Activated CD4-positive, CD25-positive, alpha-beta regulatory T cell (primary cell): ENCODE measurements around the gene ZNF678.

Experiments
- DNase-seq, 4 experiments: peaks; one replicate each; lab custom pipeline; 2025; lab: John Stamatoyannopoulos, UW

ZNF678 gene

GRCh38 chr1:227723474-227723873 is 160.1 kb downstream of the ZNF678 start:
- DNase-seq = no peak

GRCh38 chr1:227725046-227725445 is 161.7 kb downstream of the ZNF678 start:
- DNase-seq = no peak

DNA sequence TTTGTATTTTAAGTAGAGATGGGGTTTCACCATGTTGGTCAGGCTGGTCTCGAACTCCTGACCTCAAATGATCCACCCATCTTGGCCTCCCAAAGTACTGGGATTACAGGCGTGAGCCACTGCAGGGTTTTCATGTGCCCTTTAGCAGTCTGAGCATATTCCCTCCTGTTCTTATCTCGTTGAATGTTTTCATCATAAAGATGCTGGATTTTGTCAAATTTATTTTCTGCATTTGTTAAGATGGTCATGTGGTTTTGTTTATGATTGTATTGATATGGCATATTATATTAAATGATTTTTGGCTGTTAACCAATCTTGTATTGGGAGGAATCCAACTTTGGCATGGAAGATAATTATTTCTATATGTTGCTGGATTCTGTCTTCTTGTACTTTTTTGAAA is 163.0 kb downstream of the ZNF678 start:
- no peak for DNase-seq
